NCI-H2227 treated with DMSO at 0.1 percent for 48 hours (cell line): ENCODE results near the gene CADM4.
"Not testable (repeated sequence)": the region's sequence is repeated elsewhere in the genome, so short reads cannot be mapped to it uniquely, and the experiment has no call there.

Source experiments
- DNase-seq: peaks from one replicate; lab custom pipeline; 2025; lab: John Stamatoyannopoulos, UW

Gene CADM4

GRCh38 chr19:43606569-43607229 is 33.0 kb downstream of the CADM4 start:
- no peak for DNase-seq

DNA sequence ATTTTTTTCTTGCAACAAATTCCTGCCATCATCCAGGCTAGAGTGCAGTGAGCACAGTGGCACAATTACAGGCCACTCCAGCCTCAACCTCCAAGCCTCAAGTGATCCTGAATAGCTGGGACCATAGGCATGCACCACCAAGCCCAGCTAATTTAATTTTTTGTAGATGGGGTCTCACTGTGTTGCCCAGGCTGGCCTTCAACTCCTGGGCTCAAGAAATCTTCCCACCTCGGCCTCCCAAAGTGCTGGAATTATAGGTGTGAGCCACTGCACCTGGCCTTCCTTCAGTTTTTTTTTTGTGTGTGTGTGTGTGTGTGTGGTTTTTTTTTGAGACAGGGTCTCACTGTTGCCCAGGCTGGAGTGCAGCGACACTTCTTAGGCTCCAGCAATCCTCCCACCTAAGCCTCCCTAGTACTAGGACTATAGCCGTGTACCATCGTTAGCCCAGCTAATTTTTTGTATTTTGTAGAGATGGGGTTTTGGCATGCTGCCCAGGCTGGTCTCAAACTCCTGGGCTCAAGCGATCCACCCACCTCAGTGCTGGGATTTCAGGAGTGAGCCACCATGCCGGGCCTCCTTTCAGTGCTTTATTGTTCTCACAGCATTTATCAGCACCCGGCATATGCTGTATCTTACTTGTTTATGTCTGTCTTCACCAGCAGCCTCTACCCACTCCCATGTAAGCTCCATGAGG is 33.6 kb downstream of the CADM4 start:
- DNase-seq, result peak; percentile 22

- DNase-seq, result not testable (repeated sequence)
Observed at GRCh38 chr19:43600326-43600725, 39.3 kb downstream of the CADM4 start.

DNA sequence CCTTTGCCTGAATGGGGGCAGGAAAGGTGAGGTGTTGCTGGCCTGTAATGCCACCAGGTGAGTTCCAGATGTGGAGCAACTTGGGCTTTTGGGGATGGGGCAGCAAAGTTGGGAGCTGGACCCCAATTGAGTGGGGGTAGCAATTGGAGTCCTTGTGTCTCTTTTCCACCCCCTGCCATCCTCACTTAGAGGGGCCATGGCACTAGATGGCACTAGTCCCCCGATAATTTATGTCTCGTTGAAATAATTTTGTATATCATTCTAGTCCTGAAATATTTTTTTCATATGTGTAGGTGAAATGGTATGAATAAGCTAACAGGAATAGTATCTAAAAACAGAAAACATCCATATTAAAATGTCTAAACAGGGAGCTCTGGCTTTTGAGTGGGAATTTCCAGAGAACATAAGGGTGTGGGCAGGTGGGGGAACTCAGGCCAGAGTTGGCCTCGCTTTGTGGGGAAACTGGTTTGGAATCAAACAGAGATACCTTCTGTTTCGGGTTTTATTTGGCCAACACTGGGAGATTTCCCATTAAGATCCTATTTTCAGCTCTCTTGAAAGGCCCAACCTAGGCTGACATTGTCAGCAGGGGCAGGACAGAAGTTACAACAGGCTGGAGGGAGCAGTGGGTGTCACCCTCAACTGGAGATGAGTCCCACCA is 39.9 kb downstream of the CADM4 start:
- no peak for DNase-seq

DNA sequence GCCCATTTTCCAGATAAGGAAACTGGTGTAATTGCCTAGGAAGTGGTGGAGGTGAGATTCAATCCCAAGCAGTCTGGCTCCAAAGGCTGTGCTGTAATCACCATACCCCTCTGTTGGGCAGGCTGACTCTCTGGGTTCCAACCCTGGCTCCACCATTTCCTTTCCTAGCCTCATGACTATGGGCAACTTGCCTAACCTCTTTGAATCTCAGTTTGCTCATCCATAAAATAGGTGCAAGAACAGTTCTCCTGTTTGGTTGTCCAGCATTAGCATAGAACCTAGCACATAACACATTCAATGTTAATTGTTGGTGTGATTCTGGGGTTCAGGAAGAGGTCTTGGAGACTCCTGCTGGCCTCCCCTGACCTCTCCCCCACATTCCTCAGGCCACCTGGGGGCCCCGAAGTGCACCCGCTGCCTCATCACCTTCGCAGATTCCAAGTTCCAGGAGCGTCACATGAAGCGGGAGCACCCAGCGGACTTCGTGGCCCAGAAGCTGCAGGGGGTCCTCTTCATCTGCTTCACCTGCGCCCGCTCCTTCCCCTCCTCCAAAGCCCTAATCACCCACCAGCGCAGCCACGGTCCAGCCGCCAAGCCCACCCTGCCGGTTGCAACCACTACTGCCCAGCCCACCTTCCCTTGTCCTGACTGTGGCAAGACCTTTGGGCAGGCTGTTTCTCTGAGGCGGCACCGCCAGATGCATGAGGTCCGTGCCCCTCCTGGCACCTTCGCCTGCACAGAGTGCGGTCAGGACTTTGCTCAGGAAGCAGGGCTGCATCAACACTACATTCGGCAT is 41.0 kb downstream of the CADM4 start:
- DNase-seq, result no peak

DNA sequence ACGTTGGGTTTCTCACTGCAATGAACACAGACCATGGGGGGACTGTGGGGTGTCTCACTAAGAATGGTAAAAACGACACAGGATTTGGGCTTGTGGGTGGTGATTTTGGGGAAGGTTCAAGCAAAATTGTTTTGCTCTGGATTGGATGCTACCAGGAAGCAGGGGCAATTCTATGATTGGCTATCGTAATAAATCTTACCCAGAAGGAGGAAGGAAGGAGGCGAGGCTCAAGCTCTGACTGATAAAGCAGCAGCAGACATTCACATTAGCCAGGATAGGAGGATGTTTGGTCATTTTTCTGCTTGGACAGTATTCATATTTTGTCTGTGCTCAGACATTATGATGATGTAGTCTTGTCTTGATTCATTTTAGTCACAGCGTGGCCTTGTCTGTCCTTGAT is 41.8 kb downstream of the CADM4 start:
- no peak for DNase-seq

GRCh38 chr19:43596842-43597461 is 42.7 kb downstream of the CADM4 start:
- DNase-seq, result no peak

- peak; percentile 96 for DNase-seq
Observed at GRCh38 chr19:43595999-43596841, 43.4 kb downstream of the CADM4 start, which contains the start of the genes IRGQ and ZNF576. Gene IRGQ (minus strand): TSS chr19:43596134. CDS start chr19:43595338, 796 bp downstream. Gene ZNF576 (plus strand): TSS chr19:43596595. CDS start chr19:43597109, 514 bp downstream.

- no peak for DNase-seq
Observed at GRCh38 chr19:43595605-43595998, 44.0 kb downstream of the CADM4 start.

- DNase-seq, result no peak
Observed at GRCh38 chr19:43594710-43595604, 44.7 kb downstream of the CADM4 start.

DNA sequence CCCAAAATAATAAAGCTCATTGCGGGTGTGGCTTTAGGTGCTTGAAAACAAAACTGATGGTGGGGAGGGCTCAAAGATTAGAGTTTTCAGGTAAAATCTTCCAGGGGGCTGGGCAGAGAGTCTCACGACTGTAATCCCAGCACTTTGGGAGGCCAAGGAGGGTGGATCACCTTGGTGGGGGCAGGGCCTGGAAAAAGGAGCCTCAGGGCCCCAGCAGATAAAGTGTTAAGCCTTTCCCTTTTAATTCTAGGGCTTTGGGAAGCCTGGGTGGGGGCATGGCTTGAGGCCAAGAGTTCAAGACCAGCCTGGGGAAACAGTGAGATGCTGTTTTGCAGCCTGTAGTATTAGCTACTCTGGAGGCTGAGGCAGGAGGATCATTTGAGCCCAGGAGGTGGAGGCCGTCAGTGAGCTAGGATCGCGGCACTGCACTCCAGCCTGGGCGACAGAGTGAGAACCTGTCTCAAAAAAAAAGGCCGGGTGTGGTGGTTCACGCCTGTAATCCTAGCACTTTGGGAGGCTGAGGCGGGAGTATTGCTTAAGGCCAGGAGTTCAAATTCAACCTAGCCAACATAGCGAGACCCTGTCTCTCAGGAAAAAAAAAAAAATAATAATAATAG is 45.5 kb downstream of the CADM4 start:
- DNase-seq, result no peak

DNA sequence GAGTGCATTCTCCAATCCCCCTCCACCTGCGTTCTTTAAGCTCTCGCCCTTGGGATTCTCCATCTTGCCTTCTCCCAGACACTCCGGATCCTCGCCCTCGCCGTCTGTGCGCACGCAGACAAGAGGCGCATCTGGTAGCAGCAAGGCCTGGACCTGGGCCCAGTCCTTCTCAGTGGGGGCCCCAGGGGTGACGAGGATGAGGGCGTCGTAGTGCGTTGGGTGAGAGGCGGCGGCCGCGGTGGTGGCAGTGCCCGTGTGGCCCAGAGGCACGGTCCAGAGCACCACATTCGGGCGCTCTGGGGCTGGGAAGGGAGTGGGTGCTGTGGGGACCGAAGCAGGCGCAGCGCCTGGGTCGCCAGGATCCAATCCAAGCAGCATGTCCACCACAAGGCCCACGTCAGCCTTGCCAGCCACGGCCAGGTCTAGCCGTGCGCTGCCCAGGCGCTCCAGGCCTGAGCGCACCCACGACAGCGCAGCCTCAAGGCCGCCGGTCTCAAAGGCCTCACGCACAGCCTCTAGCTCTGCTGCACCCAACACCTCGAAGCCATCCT is 46.8 kb downstream of the CADM4 start:
- no peak for DNase-seq

DNA sequence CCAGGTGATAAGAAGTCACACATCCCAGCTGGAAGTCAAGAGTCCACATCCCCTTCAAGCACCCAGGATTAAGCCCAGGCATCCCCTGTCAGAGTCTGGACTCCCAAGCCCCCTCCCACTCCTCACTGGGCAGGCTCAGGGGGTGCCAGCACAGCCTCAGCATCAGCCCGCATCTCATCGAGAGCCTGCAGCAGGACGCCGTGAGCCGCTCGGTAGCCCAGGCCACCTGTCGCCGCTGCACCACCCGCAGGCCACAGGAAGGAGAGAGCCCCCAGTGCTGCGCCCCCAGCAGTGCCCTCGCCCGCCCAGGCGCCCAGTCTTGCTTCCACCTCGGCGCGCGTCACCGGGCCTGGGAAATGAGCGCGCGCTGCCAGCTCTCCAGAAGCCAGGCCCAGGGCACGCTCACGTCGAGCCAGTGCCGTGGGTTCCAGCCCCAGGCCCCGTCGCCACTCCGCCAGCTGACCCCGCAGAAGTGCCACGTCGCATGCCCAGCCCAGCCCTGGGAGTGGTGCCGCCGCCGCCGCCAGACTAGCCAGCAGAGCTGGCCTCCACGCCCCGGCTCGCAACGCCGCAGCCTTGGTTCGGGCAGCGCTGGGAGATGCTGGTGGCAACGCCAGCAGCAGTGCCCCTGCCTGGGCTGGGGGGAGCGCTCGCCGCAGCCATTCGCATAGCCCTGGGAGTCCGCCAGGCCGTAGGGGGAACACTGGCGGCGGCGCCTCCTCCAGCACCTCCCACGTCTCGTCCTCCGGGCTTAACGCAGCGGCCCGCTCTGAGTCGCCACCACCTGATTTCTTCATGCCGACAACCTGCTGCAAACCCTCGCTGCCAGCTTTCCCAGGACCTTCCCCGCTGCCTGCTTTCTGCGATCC is 47.5 kb downstream of the CADM4 start:
- DNase-seq, result no peak

GRCh38 chr19:43589678-43590077 is 50.0 kb downstream of the CADM4 start:
- no peak for DNase-seq

DNA sequence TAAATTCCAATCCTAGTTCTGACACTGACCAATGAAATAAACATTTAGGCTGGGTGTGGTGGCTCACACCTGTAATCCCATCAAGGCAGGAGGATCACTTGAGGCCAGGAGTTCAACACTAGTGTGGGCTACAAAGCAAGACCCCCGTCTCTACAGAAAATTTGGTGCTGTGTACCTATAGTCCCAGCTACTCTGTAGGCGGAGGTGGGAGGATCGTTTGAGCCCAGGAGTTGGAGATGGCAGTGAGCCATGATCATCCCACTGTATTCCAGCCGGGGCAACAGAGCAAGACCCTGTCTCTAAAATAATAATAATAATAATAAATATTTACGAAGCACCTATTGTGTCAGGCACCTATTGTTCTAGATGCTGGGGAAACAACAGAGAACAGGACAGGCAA is 50.4 kb downstream of the CADM4 start:
- DNase-seq, result no peak

DNA sequence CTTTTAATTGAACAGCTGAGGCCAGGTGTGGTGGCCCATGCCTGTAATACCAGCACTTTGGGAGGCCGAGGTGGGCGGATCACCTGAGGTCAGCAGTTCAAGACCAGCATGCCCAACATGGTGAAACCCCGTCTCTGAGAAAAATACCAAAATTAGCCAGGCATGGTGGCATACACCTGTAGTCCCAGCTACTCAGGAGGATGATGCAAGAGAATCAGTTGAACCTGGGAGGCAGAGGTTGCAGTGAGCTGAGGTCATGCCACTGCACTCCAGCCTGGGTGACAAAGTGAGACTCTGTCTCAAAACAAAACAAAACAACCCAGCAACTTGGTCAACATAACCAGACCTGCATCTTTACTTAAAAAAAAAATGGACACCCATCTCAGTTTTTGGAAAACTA is 52.6 kb downstream of the CADM4 start:
- DNase-seq, result not testable (repeated sequence)

- DNase-seq, result no peak
Observed at GRCh38 chr19:43586346-43586745, 53.3 kb downstream of the CADM4 start.

DNA sequence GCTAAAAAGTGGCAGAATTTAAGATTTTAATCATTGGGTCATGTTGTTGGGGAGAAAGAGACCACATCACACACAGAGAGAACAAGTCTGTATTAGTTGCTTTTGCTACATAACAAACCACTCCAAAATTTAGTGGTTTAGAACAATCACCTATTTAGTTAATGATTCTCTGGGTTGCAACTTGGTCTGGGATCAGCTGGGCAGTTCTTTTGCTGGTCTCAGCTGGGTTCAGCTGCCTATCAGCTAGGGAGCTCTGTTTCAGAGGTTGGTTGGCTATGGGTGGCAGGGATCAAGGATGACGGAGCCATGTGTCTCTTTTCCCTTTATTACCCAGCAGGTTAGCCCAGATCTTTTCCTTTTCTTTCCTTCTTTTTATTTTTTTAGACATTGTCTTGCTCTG is 55.2 kb downstream of the CADM4 start:
- DNase-seq, result no peak
